PC-3 (cell line): Measurements from ENCODE around the gene SRGAP1. TPM values are rescaled to one million over a fixed set of nuclear protein-coding genes. Genes with fewer than 3 reads are reported as not detected.
"Not testable (repeated sequence)": the region's sequence is repeated elsewhere in the genome, so short reads cannot be mapped to it uniquely, and the experiment has no call there.

Experiments used
- ATAC-seq: fragments of 200-7000 bp; cut with Tn5 transposase; 2 replicates; pipeline ENCODE4 v1.9.1; 2020; ENCODE audit warnings: mild to moderate bottlenecking, moderate library complexity
- BruUV-seq: library from RNA; stranded (reverse); fragments of 400-500 nt; replicated peaks from 2 replicates; lab custom pipeline; 2021; lab: Mats Ljungman, UMichigan
- CTCF ChIA-PET: fragments of 300-600 bp; sonication (Branson Sonifier 250); formaldehyde crosslinking; loops from one replicate; lab custom pipeline; 2022; ENCODE audit warnings: antibody characterized with exemption; lab: Charles Lee
- POLR2A ChIA-PET: fragments of 300-600 bp; sonication (Branson Sonifier 250); formaldehyde crosslinking; loops from one replicate; lab custom pipeline; 2022; ENCODE audit warnings: antibody characterized with exemption; ENCODE audit not compliant: unreplicated experiment; lab: Charles Lee
- DNase-seq: peaks from one replicate; pipeline ENCODE4 v3.0.0-alpha.2; 2015
- H2AFZ ChIP-seq: fragments of 300-600 bp; sonication (generic); 2 replicates; pipeline ENCODE4 v1.6.0; 2016; ENCODE audit warnings: antibody characterized with exemption, low read length
- H3F3A ChIP-seq: fragments of 300-600 bp; sonication (generic); one replicate; pipeline ENCODE4 v1.6.0; 2017; ENCODE audit warnings: antibody characterized with exemption, low read length, control low read depth, mild to moderate bottlenecking; ENCODE audit not compliant: unreplicated experiment
- H3K27ac ChIP-seq: fragments of 300-600 bp; sonication (generic); 2 replicates; pipeline ENCODE4 v1.5.1; 2016; ENCODE audit warnings: mild to moderate bottlenecking, low read length
- H3K27me3 ChIP-seq: fragments of 300-600 bp; sonication (generic); 2 replicates; pipeline ENCODE4 v1.6.1; 2016; ENCODE audit warnings: low read length, mixed read lengths
- H3K36me3 ChIP-seq: fragments of 300-600 bp; sonication (generic); 2 replicates; pipeline ENCODE4 v1.6.1; 2016; ENCODE audit warnings: low read depth, mixed run types, low read length, mixed read lengths
- H3K4me1 ChIP-seq: fragments of 300-600 bp; sonication (generic); 2 replicates; pipeline ENCODE4 v1.5.1; 2016; ENCODE audit warnings: low read length; ENCODE audit not compliant: insufficient read depth
- H3K4me2 ChIP-seq: fragments of 300-600 bp; sonication (generic); 2 replicates; pipeline ENCODE4 v1.6.0; 2016; ENCODE audit warnings: low read length
- H3K4me3 ChIP-seq: fragments of 300-600 bp; sonication (generic); 2 replicates; pipeline ENCODE4 v1.5.1; 2016; ENCODE audit warnings: mild to moderate bottlenecking, low read length, mixed read lengths
- H3K79me2 ChIP-seq: fragments of 300-600 bp; sonication (generic); 2 replicates; pipeline ENCODE4 v1.6.1; 2017; ENCODE audit warnings: low read length, mixed read lengths
- H3K9ac ChIP-seq: fragments of 300-600 bp; sonication (generic); 2 replicates; pipeline ENCODE4 v1.6.0; 2016; ENCODE audit warnings: mild to moderate bottlenecking, low read length
- H3K9me2 ChIP-seq: fragments of 300-600 bp; sonication (generic); replicated peaks from 2 replicates; pipeline ENCODE4 v1.6.1; 2016; ENCODE audit warnings: mixed run types, low read length, mixed read lengths
- H3K9me3 ChIP-seq: fragments of 300-600 bp; sonication (generic); 2 replicates; pipeline ENCODE4 v1.6.1; 2016; ENCODE audit warnings: low read length, mixed read lengths
- H4K20me1 ChIP-seq: fragments of 300-600 bp; sonication (generic); 2 replicates; pipeline ENCODE4 v1.6.1; 2016; ENCODE audit warnings: low read length, mixed read lengths
- EZH2 ChIP-seq: fragments of 300-600 bp; sonication (generic); IDR thresholded peaks from one replicate; pipeline ENCODE4 v1.6.1; 2017; ENCODE audit warnings: antibody characterized with exemption, mild to moderate bottlenecking, low read length; ENCODE audit not compliant: unreplicated experiment
- EZH2phosphoT487 ChIP-seq: fragments of 300-600 bp; sonication (generic); IDR thresholded peaks from 2 replicates; pipeline ENCODE4 v1.6.1; 2018; ENCODE audit warnings: mild to moderate bottlenecking, antibody characterized with exemption, low read length, borderline replicate concordance
- intact Hi-C: fragments of 100-400 bp; cut with micrococcal nuclease; formaldehyde crosslinking; loops from 2 replicates; pipeline ENCODE4 v1.9.0; 2023
- total RNA-seq: library from RNA; depleted of rRNA; stranded (reverse); fragments of >200 nt; gene quantifications from 2 replicates; pipeline ENCODE4 v1.2.3, GENCODE V29; 2014
- TF ChIP-seq, protein P1 (sequence below): fragments of 300-600 bp; sonication (generic); conservative IDR thresholded peaks from 2 replicates; pipeline ENCODE4 v1.5.1; 2017; ENCODE audit warnings: antibody characterized with exemption, low read depth, mild to moderate bottlenecking, low read length

The SRGAP1 gene
- total RNA-seq, 1 experiment from 2014 or later: 11.0 TPM

DNA sequence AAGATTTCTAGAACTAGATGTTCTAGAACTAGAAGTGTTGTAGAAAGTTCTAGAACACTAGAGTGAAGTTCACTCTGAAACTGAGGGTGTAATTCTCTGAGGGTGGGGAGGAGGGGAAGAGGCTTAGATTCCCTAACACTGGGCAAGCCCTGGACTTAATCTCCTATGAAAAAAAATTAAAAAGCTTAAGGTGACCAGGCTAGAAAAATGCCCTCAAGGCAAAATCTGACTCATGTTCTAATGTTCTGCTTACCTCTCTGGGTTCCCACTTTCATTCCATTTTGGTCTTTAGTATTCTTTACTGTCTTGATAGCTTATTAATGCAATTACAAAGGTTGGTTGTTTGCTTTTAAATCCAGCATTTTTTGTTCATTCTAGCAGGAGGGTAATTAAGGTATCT, 276.1 kb downstream of the SRGAP1 start:
- Histone ChIP-seq H3K4me1 (peaks cover 12% of the 10 kb centered on the region), H3K27ac (no peak overlapping the region), H3F3A (no peaks in the 10 kb centered on the region), H3K36me3 (peaks cover 9% of the 10 kb centered on the region; the same call in 1 of the 2 replicates), H3K79me2 (no peaks in the 10 kb centered on the region), H3K27me3 (no peaks in the 10 kb centered on the region), H4K20me1 (no peaks in the 10 kb centered on the region), H3K9me3 (no peaks in the 10 kb centered on the region), H3K4me2 (0 out of 2 replicates have a peak overlapping the region, but pooled peaks have one; percentile 7), H3K4me3 (no peak overlapping the region), H2AFZ (no peak overlapping the region), H3K9ac (no peak overlapping the region), H3K9me2 (no peaks in the 10 kb centered on the region)
- intact Hi-C loops: no loop called here
- TF ChIP-seq EZH2phosphoT487 (no peak), EZH2 (no peak)
- TF ChIP-seq, protein P1, sequence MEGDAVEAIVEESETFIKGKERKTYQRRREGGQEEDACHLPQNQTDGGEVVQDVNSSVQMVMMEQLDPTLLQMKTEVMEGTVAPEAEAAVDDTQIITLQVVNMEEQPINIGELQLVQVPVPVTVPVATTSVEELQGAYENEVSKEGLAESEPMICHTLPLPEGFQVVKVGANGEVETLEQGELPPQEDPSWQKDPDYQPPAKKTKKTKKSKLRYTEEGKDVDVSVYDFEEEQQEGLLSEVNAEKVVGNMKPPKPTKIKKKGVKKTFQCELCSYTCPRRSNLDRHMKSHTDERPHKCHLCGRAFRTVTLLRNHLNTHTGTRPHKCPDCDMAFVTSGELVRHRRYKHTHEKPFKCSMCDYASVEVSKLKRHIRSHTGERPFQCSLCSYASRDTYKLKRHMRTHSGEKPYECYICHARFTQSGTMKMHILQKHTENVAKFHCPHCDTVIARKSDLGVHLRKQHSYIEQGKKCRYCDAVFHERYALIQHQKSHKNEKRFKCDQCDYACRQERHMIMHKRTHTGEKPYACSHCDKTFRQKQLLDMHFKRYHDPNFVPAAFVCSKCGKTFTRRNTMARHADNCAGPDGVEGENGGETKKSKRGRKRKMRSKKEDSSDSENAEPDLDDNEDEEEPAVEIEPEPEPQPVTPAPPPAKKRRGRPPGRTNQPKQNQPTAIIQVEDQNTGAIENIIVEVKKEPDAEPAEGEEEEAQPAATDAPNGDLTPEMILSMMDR: no peak
- no TSS peak for BruUV-seq
- DNase-seq (peak; percentile 76), ATAC-seq (peak; percentile 76)
- ChIA-PET POLR2A (no interaction called here), CTCF (interaction anchor here (0.6 kb wide), 1 partner anchor 40 kb away, joined by 4 read pairs; no protein-coding TSS in a partner anchor)

DNA sequence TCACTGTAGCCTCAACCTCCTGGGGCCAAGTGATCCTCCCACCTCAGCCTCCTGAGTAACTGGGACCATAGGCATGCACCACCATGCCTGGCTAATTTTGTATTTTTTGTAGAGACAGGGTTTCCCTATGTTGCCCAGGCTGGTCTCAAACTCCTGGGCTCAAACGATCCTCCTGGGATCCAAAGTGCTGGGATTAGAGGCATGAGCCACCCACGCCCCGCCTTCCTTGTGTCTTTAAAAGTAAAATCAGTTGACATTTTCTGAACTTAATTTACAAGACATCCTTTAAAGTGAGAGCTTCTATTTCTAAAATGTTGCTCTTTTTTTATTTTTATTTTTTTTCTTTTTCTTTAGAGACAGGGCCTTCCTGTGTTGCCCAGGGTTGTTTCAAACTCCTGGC, 276.6 kb downstream of the SRGAP1 start:
- H3K4me3 ChIP-seq, POLR2A ChIA-PET, DNase-seq, H2AFZ ChIP-seq, BruUV-seq, H3F3A ChIP-seq, H3K9me2 ChIP-seq, intact Hi-C loops, ATAC-seq, H3K79me2 ChIP-seq, H4K20me1 ChIP-seq, H3K27ac ChIP-seq, CTCF ChIA-PET, H3K4me2 ChIP-seq, H3K27me3 ChIP-seq, H3K9ac ChIP-seq, H3K36me3 ChIP-seq, H3K9me3 ChIP-seq: not testable (repeated sequence)
- H3K4me1 ChIP-seq: peaks cover 12% of the 10 kb centered on the region

DNA sequence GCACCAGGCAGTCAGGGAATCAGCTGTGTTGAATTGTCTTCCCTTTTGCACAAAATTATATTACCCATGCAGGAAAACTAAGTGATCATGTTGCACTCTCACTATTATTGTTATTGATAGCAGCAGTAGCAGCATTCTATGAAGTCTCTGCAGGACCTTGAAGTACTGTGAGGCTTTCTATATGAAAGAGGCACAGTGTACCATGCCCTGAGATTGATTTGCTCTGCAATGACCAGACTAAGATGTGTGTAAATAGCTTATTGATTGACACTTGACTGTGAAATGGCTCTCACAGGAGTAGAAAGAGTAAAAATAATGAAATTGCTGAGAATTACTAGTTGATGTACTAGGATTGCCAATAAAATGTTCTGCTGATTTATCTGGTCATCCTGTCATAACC, 277.7 kb downstream of the SRGAP1 start:
- Histone ChIP-seq H3K4me2 (no peak overlapping the region), H3K4me1 (peaks cover 12% of the 10 kb centered on the region), H3K79me2 (no peaks in the 10 kb centered on the region), H3K4me3 (no peak overlapping the region), H3K36me3 (peaks cover 11% of the 10 kb centered on the region; the same call in 1 of the 2 replicates), H3K9ac (no peak overlapping the region), H3K9me2 (no peaks in the 10 kb centered on the region), H3K9me3 (no peaks in the 10 kb centered on the region), H2AFZ (no peak overlapping the region), H3F3A (no peaks in the 10 kb centered on the region), H4K20me1 (no peaks in the 10 kb centered on the region), H3K27me3 (no peaks in the 10 kb centered on the region), H3K27ac (no peak overlapping the region)
- ChIA-PET POLR2A (no interaction called here), CTCF (no interaction called here)
- BruUV-seq: no TSS peak
- TF ChIP-seq EZH2phosphoT487 (no peak), EZH2 (no peak)
- TF ChIP-seq, protein P1: no peak
- ATAC-seq (no peak), DNase-seq (no peak)
- intact Hi-C loops: no loop called here
